Ectodermal cell (in vitro differentiated cells): Measurements from ENCODE around the gene TUBB4B.

Source experiments
- H3K27ac ChIP-seq: 2 replicates; pipeline ENCODE4 v1.7.0; 2013; ENCODE audit warnings: mild to moderate bottlenecking, low read depth, low read length; ENCODE audit not compliant: insufficient read depth, poor library complexity, severe bottlenecking
- H3K27me3 ChIP-seq: 2 replicates; pipeline ENCODE4 v1.7.0; 2013; ENCODE audit warnings: mild to moderate bottlenecking, low read length; ENCODE audit not compliant: insufficient read depth, control insufficient read depth, poor library complexity, severe bottlenecking
- H3K36me3 ChIP-seq: one replicate; pipeline ENCODE4 v1.7.0; 2013; ENCODE audit warnings: low read length; ENCODE audit not compliant: control insufficient read depth, insufficient read depth
- H3K4me1 ChIP-seq: one replicate; pipeline ENCODE4 v1.7.0; 2013; ENCODE audit warnings: low read length; ENCODE audit not compliant: control insufficient read depth, insufficient read depth
- H3K4me3 ChIP-seq: 2 replicates; pipeline ENCODE4 v1.7.0; 2013; ENCODE audit warnings: low read depth, low read length, control low read depth; ENCODE audit not compliant: insufficient read depth
- H3K9me3 ChIP-seq: 2 replicates; pipeline ENCODE4 v1.7.0; 2013; ENCODE audit warnings: mild to moderate bottlenecking, low read length, moderate library complexity; ENCODE audit not compliant: control insufficient read depth
- WGBS, 2 experiments: methylation state at CpG; one replicate each; pipeline ENCODE4 v1.1.7; 2013; ENCODE audit warnings: missing lambda C conversion rate in 2 of 2; 5-methylcytosine and 5-hydroxymethylcytosine counted together

TUBB4B gene

DNA sequence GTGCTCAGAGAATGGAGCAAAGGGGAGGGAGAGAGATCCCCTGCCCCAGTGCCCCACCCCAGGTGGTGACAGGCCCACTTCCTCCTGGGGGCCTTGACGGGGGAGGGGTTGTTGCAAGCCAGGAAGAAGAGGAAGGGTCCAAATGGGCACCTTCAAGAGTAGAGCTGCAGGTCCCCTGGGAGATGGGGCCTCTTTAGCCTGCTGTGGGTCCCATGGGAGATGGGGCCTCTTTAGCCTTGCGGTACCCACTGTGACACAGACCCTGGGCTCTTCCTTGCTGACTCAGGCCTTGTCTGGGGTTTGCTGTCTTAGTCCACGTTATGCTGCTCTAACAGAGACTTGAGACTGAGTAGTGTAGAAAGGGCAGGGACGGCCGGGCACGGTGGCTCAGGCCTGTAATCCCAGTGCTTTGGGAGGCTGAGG lies 26.9 kb downstream of the TUBB4B start:
- Histone ChIP-seq H3K27ac (no peak overlapping the region), H3K36me3 (peaks cover 26% of the 10 kb centered on the region)
- WGBS, 2 experiments: 94 to 96% methylated on average over 6 of the region's 6 CpGs

DNA sequence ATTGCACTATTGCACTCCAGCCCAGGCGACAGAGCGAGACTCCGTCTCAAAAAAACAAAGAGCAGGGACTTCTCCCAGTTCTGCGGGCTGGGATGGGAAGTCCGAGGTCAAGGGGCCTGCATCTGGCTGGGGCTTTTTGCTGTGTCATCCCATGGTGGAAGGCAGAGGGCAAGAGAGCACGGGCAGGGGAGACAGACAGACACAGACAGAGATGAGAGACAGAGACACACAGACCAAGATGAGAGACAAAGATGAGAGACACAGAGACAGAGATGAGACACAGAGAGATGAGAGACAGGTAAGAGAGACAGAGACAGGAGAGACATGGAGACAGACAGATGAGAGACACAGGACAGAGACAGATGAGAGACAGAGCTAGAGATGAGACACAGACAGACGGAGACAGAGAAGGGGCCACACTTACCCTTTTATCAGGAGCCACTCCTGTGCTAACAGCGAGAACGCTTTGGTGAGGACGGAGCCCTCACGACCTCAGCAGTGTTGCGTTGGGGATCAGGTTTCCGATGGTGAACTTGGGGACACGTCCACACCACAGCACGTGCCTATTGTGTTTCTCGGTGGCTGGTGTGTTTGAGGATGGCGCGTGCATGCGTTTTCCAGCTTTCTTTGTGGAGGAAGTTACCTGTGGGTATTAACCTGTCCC lies 27.6 kb downstream of the TUBB4B start:
- Histone ChIP-seq H3K4me1 (no peaks in the 10 kb centered on the region), H3K9me3 (no peaks in the 10 kb centered on the region), H3K4me3 (no peak overlapping the region), H3K27me3 (no peaks in the 10 kb centered on the region), H3K36me3 (peaks cover 26% of the 10 kb centered on the region), H3K27ac (no peak overlapping the region)
- WGBS, 2 experiments: 91% methylated on average over 19 of the region's 19 CpGs

More for the DNA sequence above, 26.9 kb downstream of the TUBB4B start:
- Histone ChIP-seq H3K27me3 (no peaks in the 10 kb centered on the region), H3K4me1 (no peaks in the 10 kb centered on the region), H3K4me3 (no peak overlapping the region), H3K9me3 (no peaks in the 10 kb centered on the region)

DNA sequence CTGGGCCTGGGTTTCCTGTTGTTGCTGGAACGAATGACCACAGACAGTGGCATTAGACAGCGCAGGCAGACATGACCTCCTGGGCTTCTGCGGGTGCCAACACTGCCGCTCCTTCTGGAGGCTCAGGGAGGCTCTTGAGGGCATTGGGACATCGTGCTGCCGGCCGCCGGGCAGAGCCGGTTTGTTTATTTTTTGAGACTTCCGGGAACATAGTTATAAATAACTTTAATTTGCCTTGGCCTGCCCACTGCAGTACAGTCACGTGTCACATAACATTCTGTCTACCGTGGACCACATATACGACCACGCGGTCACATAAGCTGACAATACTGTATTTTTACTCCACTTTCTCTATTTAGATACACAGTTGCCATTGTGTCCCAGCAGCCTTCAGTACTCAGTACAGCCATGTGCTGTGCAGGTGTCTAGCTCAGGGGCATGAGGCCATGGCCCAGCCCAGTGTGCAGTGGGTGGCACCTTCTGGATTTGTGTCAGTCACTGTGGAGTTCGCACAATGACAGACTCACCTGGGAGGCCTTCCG lies 28.2 kb downstream of the TUBB4B start:
- no peaks in the 10 kb centered on the region for H3K27me3 ChIP-seq
- H3K4me1 ChIP-seq: no peaks in the 10 kb centered on the region
- H3K36me3 ChIP-seq: peaks cover 23% of the 10 kb centered on the region
- 96 to 97% methylated on average over 17 of the region's 17 CpGs for WGBS, 2 experiments
- H3K9me3 ChIP-seq: no peaks in the 10 kb centered on the region
- H3K4me3 ChIP-seq: no peak overlapping the region
- H3K27ac ChIP-seq: no peak overlapping the region

DNA sequence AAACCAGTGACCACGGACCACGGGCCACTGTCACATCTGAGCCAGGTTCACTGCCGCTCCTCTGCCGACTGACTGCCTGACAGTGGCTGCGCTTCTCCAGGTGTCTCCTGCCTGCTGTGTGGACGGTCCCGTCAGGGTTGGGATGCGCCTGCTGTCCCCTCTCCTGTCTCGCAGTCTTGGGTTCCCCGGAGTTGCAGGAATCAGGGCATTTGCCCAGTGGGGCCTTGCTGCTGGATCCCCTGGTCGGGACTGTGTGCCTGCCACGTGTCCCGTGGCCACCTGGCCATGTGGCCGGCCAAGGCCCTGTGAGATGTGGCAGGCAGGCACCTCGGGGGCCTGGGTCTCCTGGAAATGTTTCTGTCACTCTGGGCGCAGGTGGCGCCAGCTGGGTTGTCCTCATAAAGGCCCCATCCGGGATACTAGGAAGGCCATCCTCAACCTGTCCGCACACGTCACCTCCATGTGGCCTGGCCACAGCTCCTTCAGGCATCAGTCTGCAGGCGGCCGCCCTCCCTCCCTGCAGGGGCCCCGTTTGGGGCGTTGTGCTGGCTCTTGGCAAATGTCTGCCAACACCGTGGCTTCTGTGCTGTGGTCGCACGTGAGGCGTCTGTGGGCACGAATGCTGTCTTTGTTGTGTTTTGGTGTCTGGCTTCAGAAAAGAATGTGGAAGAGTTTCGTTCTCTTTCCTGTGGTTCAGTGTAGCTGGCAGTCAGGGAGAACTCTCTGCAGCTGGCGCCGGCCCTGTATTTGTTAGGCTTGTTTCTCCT lies 30.0 kb downstream of the TUBB4B start:
- Histone ChIP-seq H3K36me3 (peaks cover 15% of the 10 kb centered on the region), H3K9me3 (no peaks in the 10 kb centered on the region), H3K27me3 (no peaks in the 10 kb centered on the region), H3K4me3 (no peak overlapping the region), H3K4me1 (peaks cover 7% of the 10 kb centered on the region), H3K27ac (no peak overlapping the region)
- WGBS, 2 experiments: 94 to 95% methylated on average over 32 of the region's 32 CpGs

DNA sequence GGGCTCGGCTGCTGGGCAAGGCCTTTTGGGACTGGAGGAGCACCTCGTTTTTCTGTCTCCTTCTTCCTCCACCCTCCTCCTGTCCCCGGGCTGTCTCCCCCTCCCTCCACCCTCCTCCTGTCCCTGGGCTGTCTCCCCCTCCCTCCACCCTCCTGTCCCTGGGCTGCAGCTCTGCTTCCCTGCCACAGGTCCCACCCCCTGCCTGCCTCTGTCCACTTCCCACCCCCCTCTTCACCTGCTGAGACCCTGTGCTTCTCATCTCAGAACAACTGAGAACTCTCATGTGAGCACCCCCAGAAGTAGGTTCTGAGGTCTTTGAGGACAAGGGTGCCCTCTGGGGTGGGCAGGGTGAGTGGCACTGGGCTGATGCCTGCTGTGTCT lies 30.6 kb downstream of the TUBB4B start:
- Histone ChIP-seq H3K27ac (no peak overlapping the region), H3K4me1 (peaks cover 12% of the 10 kb centered on the region), H3K9me3 (no peaks in the 10 kb centered on the region), H3K36me3 (peaks cover 11% of the 10 kb centered on the region), H3K27me3 (no peaks in the 10 kb centered on the region), H3K4me3 (no peak overlapping the region)
- WGBS, 2 experiments: 74 to 79% methylated on average over 3 of the region's 3 CpGs

DNA sequence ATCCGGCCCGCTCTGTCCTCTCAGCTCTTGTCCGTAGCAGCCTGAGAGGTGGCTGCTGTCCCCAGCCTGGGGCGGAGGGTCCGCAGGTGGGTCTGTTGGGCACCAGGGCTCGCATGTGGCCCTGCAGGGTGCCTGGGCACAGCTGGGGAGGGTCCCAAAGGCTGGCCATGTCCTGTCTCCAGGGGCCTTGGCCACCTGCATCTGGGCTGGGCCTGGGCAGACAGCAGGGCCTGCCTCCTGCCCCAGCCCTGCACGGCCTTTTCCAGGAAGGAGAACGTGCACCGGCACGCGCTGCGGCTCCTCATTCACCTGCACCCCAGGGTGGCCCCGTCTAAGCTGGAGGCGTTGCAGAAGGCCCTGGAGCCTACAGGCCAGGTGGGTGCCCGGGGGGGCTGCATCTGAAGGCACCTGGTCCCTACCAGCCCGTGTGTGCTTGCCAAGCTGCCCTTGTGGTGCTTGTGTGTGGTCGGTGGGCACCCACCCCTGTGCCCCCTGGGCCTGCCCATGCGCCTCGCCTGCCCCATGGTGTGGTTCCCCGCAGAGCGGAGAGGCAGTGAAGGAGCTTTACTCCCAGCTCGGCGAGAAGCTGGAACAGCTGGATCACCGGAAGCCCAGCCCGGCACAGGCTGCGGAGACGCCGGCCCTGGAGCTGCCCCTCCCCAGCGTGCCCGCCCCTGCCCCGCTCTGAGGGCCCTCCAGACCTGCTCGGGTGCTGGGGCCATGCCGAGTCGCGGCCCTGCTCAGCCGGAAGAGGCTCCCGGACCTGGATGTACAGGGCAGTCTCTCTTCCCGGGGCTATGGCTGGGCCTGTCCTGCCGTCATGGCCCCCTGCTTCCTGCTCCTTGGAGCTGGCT lies 31.4 kb downstream of the TUBB4B start:
- H3K4me1 ChIP-seq: peaks cover 20% of the 10 kb centered on the region
- H3K27ac ChIP-seq: no peak overlapping the region
- 91 to 92% methylated on average over 39 of the region's 39 CpGs for WGBS, 2 experiments
- H3K9me3 ChIP-seq: no peaks in the 10 kb centered on the region
- H3K27me3 ChIP-seq: peaks cover 2% of the 10 kb centered on the region
- peaks cover 9% of the 10 kb centered on the region for H3K36me3 ChIP-seq
- H3K4me3 ChIP-seq: no peak overlapping the region

DNA sequence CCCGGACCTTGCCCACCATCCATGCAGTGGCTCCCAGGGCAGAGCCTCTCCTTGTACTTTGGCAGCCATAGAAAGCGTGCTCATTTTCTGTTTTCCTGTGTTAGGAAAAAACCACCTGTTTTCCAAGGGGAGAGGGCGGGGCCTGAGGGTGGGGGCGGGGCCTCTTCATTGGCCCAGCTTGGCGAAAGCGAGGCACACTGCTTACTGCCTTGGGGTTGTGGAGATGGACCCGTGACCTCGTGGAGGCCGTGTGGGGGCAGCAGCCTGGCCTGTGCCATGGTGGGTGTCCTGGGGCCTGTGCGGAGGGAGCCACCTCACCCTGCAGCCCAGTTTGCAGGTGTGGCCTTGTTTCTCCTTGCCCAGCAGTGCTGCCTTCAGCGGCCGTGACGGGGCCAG lies 32.0 kb downstream of the TUBB4B start:
- H3K27ac ChIP-seq: no peak overlapping the region
- no peak overlapping the region for H3K4me3 ChIP-seq
- 87 to 90% methylated on average over 13 of the region's 13 CpGs for WGBS, 2 experiments
- no peaks in the 10 kb centered on the region for H3K9me3 ChIP-seq
- H3K4me1 ChIP-seq: peaks cover 25% of the 10 kb centered on the region
- peaks cover 7% of the 10 kb centered on the region for H3K36me3 ChIP-seq
- H3K27me3 ChIP-seq: peaks cover 9% of the 10 kb centered on the region

DNA sequence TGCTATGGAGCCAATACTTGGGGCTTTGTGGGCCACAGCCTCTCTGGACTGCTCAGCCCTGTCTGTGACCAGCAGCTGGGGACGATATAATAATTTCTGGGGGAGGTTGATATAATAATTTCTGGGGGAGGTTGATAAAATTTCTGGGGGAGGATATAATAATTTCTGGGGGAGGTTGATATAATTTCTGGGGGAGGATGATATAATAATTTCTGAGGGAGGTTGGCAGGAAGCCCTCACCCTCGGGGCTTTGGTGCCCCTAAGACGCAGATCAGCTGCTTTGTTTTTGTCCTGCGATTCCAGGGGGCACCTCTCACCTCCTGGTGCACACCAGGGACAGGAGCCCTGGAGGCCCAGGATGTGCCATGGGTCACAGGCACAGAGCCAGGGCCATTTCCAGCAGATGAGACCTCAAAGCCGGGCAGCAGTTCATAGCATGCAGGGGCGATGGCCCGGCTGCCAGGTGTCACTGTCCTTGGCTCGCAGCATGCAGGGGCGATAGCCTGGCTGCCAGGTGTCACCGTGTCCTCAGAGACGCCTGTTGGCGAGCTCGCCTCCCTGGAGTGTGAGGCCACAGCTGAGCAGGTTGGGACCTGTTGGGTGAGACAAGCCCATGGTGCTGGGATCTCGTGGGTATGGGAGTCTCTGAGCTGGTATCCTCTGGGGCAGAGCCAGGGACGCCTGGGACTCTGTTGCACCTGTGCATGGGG lies 32.7 kb downstream of the TUBB4B start:
- WGBS, 2 experiments: 89% methylated on average over 15 of the region's 15 CpGs
- H3K4me3 ChIP-seq: no peak overlapping the region
- H3K4me1 ChIP-seq: peaks cover 25% of the 10 kb centered on the region
- H3K36me3 ChIP-seq: peaks cover 2% of the 10 kb centered on the region
- H3K27me3 ChIP-seq: peaks cover 15% of the 10 kb centered on the region
- H3K27ac ChIP-seq: no peak overlapping the region
- no peaks in the 10 kb centered on the region for H3K9me3 ChIP-seq

DNA sequence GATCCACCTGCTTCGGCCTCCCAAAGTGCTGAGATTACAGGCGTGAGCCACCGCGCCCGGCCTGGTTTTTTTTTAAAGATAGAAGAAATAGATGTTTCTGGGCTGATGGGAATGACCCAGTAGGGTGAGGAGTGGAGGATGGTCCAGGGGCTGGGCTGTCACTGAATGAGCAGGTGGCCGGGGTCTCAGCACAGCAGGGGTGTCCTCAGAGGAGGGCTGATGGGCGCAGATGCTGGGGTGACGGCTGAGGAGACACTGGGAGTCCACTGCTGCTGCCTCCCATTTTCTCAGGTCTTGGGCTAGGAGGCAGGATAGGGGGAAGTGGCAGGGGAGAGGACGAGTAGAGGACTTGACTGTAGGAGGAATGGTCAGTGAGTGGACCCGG lies 34.1 kb downstream of the TUBB4B start:
- 92 to 93% methylated on average over 10 of the region's 10 CpGs for WGBS, 2 experiments
- no peaks in the 10 kb centered on the region for H3K9me3 ChIP-seq
- H3K27ac ChIP-seq: no peak overlapping the region
- H3K4me1 ChIP-seq: peaks cover 25% of the 10 kb centered on the region
- H3K36me3 ChIP-seq: no peaks in the 10 kb centered on the region
- no peak overlapping the region for H3K4me3 ChIP-seq
- peaks cover 19% of the 10 kb centered on the region for H3K27me3 ChIP-seq
